WTC11 (cell line): Measurements from ENCODE around the gene WNT5B. TPM values are rescaled to one million over a fixed set of nuclear protein-coding genes. Genes with fewer than 3 reads are reported as not detected.

ENCODE experiments used
- ATAC-seq: fragments of 200-7000 bp; cut with Tn5 transposase; 2 replicates; pipeline ENCODE4 v1.10.0; 2021; ENCODE audit warnings: mild to moderate bottlenecking, moderate library complexity
- CTCF ChIA-PET: fragments of 300-600 bp; sonication (Branson Sonifier 250); formaldehyde crosslinking; loops from one replicate; lab custom pipeline; 2021; ENCODE audit warnings: antibody characterized with exemption; lab: Charles Lee
- POLR2A ChIA-PET: fragments of 350-600 bp; sonication (Branson Sonifier 250); formaldehyde crosslinking; loops from one replicate; lab custom pipeline; 2021; ENCODE audit warnings: antibody characterized with exemption; lab: Charles Lee
- DNase-seq: peaks from one replicate; pipeline ENCODE4 v3.0.0; 2021; ENCODE audit warnings: low spot score
- H3K27ac Mint-ChIP-seq: 2 replicates; pipeline ENCODE4 v1.8.0; 2021; ENCODE audit warnings: mixed read lengths
- H3K27me3 Mint-ChIP-seq: 2 replicates; pipeline ENCODE4 v1.8.0; 2021; ENCODE audit warnings: low read depth, mild to moderate bottlenecking, moderate library complexity, mixed read lengths
- H3K36me3 Mint-ChIP-seq: 2 replicates; pipeline ENCODE4 v1.8.0; 2021; ENCODE audit warnings: mixed read lengths
- H3K4me1 Mint-ChIP-seq: 2 replicates; pipeline ENCODE4 v1.8.0; 2022; ENCODE audit warnings: mixed read lengths
- H3K4me3 Mint-ChIP-seq: 2 replicates; pipeline ENCODE4 v1.8.0; 2021; ENCODE audit warnings: mild to moderate bottlenecking, moderate library complexity, mixed read lengths
- H3K9me3 Mint-ChIP-seq: 2 replicates; pipeline ENCODE4 v1.8.0; 2021; ENCODE audit warnings: mixed read lengths
- CBFB ChIP-seq: sonication (generic); formaldehyde crosslinking; IDR thresholded peaks from 2 replicates; pipeline ENCODE4 v1.8.1; 2022; ENCODE audit warnings: mild to moderate bottlenecking, low read depth, missing genetic modification reagents
- E2F5 ChIP-seq: sonication (generic); formaldehyde crosslinking; IDR thresholded peaks from 2 replicates; pipeline ENCODE4 v1.8.1; 2022; ENCODE audit warnings: mild to moderate bottlenecking, moderate library complexity, missing genetic modification reagents
- ERG ChIP-seq: fragments of 250-450 bp; sonication (Bioruptor Pico); IDR thresholded peaks from 2 replicates; pipeline ENCODE4 v1.8.0; 2021; ENCODE audit warnings: mild to moderate bottlenecking
- ESRRA ChIP-seq: sonication (generic); formaldehyde crosslinking; IDR thresholded peaks from 2 replicates; pipeline ENCODE4 v1.8.1; 2022; ENCODE audit warnings: mild to moderate bottlenecking, missing genetic modification reagents, borderline replicate concordance
- FOXJ3 ChIP-seq: sonication (generic); formaldehyde crosslinking; IDR thresholded peaks from 2 replicates; pipeline ENCODE4 v1.9.0; 2021; ENCODE audit warnings: missing genetic modification reagents, mild to moderate bottlenecking, borderline replicate concordance
- JAZF1 ChIP-seq: fragments of 250-450 bp; sonication (Bioruptor Pico); IDR thresholded peaks from 2 replicates; pipeline ENCODE4 v1.9.0; 2021; ENCODE audit warnings: moderate library complexity, mild to moderate bottlenecking, inconsistent platforms
- MXD4 ChIP-seq: fragments of 250-450 bp; sonication (Bioruptor Pico); IDR thresholded peaks from 2 replicates; pipeline ENCODE4 v1.8.0; 2021; ENCODE audit warnings: mild to moderate bottlenecking, moderate library complexity, borderline replicate concordance
- MYBL2 ChIP-seq: sonication (generic); formaldehyde crosslinking; IDR thresholded peaks from 2 replicates; pipeline ENCODE4 v1.8.1; 2023; ENCODE audit warnings: mild to moderate bottlenecking, moderate library complexity, missing genetic modification reagents
- NR2C2 ChIP-seq: sonication (generic); formaldehyde crosslinking; IDR thresholded peaks from 2 replicates; pipeline ENCODE4 v1.8.0; 2022; ENCODE audit warnings: mild to moderate bottlenecking, missing genetic modification reagents
- NR3C1 ChIP-seq: sonication (generic); formaldehyde crosslinking; conservative IDR thresholded peaks from 2 replicates; pipeline ENCODE4 v1.8.1; 2023; ENCODE audit warnings: low read depth, mild to moderate bottlenecking, missing genetic modification reagents
- OVOL2 ChIP-seq: fragments of 250-450 bp; sonication (Bioruptor Pico); IDR thresholded peaks from 2 replicates; pipeline ENCODE4 v1.9.0; 2021; ENCODE audit warnings: mild to moderate bottlenecking, borderline replicate concordance
- TCF7 ChIP-seq: sonication (generic); formaldehyde crosslinking; IDR thresholded peaks from 2 replicates; pipeline ENCODE4 v1.8.0; 2022; ENCODE audit warnings: mild to moderate bottlenecking, low read depth, missing genetic modification reagents, moderate library complexity
- ZBTB21 ChIP-seq: sonication (generic); formaldehyde crosslinking; IDR thresholded peaks from 2 replicates; pipeline ENCODE4 v1.8.1; 2023; ENCODE audit warnings: mild to moderate bottlenecking, missing genetic modification reagents, borderline replicate concordance
- ZNF232 ChIP-seq: sonication (generic); formaldehyde crosslinking; IDR thresholded peaks from 2 replicates; pipeline ENCODE4 v1.8.0; 2022; ENCODE audit warnings: mild to moderate bottlenecking, missing genetic modification reagents
- ZNF317 ChIP-seq: sonication (generic); formaldehyde crosslinking; IDR thresholded peaks from 2 replicates; pipeline ENCODE4 v1.8.1; 2023; ENCODE audit warnings: low read depth, mild to moderate bottlenecking, moderate library complexity, missing genetic modification reagents, borderline replicate concordance
- ZNF396 ChIP-seq: fragments of 250-450 bp; sonication (Bioruptor Pico); IDR thresholded peaks from 2 replicates; pipeline ENCODE4 v1.8.0; 2021; ENCODE audit warnings: mild to moderate bottlenecking, moderate library complexity, borderline replicate concordance
- ZNF423 ChIP-seq: fragments of 250-450 bp; sonication (Bioruptor Pico); IDR thresholded peaks from 2 replicates; pipeline ENCODE4 v2.1.2; 2022; ENCODE audit warnings: mild to moderate bottlenecking, moderate library complexity
- ZNF532 ChIP-seq: fragments of 250-450 bp; sonication (Bioruptor Pico); IDR thresholded peaks from 2 replicates; pipeline ENCODE4 v1.9.0; 2021; ENCODE audit warnings: mild to moderate bottlenecking, borderline replicate concordance
- total RNA-seq: library from RNA; stranded (reverse); gene quantifications from 3 replicates; pipeline ENCODE4 v1.2.3, GENCODE V29; 2021
- TF ChIP-seq, protein P1 (sequence below): sonication (generic); formaldehyde crosslinking; IDR thresholded peaks from 2 replicates; pipeline ENCODE4 v1.8.1; 2023; ENCODE audit warnings: mild to moderate bottlenecking, missing genetic modification reagents, moderate library complexity

WNT5B gene
- total RNA-seq, 1 experiment from 2014 or later, result 4.5 TPM

DNA sequence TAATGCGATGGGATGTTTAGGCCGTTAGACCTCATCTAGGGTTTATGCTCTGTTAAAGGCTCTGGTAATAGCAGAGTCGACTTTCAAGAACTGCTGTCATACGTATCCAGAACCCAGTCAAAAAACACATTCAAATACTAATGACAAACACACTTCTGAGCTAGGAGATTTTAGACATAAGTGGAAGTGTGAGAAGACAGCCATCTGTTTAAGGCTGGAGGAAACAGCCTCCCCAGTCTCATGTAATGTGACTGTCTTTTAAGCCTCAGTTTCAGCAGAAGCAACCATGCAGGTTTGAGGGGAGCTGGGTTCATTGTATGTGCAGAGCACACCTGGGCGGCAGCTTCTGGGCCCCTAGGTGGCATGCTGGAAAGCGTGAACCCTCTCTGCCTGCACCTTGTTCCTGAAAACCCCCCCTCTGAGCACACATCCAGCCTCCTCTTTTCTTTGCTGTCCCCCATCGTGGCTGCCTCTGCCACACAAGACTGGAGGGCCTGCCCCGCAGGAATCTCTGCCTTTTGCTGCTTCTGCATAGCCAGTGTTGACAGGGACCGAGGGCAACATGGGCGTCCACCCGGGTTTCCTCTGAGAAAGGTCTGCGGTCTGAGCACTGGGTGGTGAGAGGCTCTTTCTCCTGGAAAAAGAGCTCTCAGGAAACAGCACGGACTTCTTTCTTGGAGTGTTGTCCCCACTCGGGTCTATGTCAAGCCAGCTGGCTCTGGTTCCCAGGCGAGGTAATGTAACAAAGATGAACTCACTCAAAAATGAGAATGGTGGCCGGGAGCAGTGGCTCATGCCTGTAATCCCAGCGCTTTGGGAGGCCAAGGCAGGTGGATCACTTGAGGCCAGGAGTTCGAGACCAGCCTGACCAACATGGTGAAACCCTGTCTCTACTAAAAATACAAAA lies 11.6 kb downstream of the WNT5B start:
- no peak for TF ChIP-seq MXD4
- TF ChIP-seq ZNF317 (CRISPR knock-in tag), result no peak
- TF ChIP-seq CBFB (CRISPR knock-in tag), result no peak
- TF ChIP-seq, protein P1, sequence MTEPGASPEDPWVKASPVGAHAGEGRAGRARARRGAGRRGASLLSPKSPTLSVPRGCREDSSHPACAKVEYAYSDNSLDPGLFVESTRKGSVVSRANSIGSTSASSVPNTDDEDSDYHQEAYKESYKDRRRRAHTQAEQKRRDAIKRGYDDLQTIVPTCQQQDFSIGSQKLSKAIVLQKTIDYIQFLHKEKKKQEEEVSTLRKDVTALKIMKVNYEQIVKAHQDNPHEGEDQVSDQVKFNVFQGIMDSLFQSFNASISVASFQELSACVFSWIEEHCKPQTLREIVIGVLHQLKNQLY (CRISPR knock-in tag), result no peak
- TF ChIP-seq ZNF396 (CRISPR knock-in tag), result no peak
- TF ChIP-seq ESRRA (CRISPR knock-in tag), result no peak
- no peak for TF ChIP-seq FOXJ3 (CRISPR knock-in tag)
- TF ChIP-seq NR3C1 (CRISPR knock-in tag), result no peak
- no peak for TF ChIP-seq ERG (CRISPR knock-in tag)
- TF ChIP-seq OVOL2 (CRISPR knock-in tag), result no peak
- no peak for TF ChIP-seq NR2C2
- no peak for TF ChIP-seq E2F5
- TF ChIP-seq ZNF532 (CRISPR knock-in tag), result no peak
- TF ChIP-seq ZBTB21 (CRISPR knock-in tag), result no peak
- no peak for TF ChIP-seq ZNF232 (CRISPR knock-in tag)
- no peak for TF ChIP-seq TCF7
- no peak for TF ChIP-seq MYBL2 (CRISPR knock-in tag)
- no peak for TF ChIP-seq JAZF1 (CRISPR knock-in tag)
- no peak for TF ChIP-seq ZNF423
- TF ChIP-seq, all 79 proteins: peak for 0
- ChIA-PET POLR2A (interaction anchor here (0.7 kb wide), 1 partner anchor 12 kb away, joined by 3 read pairs; no protein-coding TSS in a partner anchor), CTCF (interaction anchor here (1.0 to 3.4 kb wide), 5 partner anchors 10 to 299 kb away, joined by 4 to 12 read pairs (median 6); partner anchors contain the start of gene WNT5B)

More for the DNA sequence above, 11.6 kb downstream of the WNT5B start:
- Mint-ChIP-seq H3K36me3 (no peaks in the 10 kb centered on the region), H3K4me1 (no peaks in the 10 kb centered on the region), H3K9me3 (no peaks in the 10 kb centered on the region), H3K27me3 (no peaks in the 10 kb centered on the region), H3K4me3 (no peak overlapping the region), H3K27ac (no peak overlapping the region)
- ATAC-seq (no peak), DNase-seq (no peak)
